GM19468 (cell line): Measurements from ENCODE around the gene PDE4D.

Source experiments
- ATAC-seq: cut with Tn5 transposase; IDR thresholded peaks from one replicate; pipeline ENCODE4 v1.9.1; 2021; ENCODE audit warnings: mild to moderate bottlenecking, moderate library complexity, moderate number of reproducible peaks; ENCODE audit not compliant: unreplicated experiment; ENCODE audit errors: extremely low read depth

PDE4D gene

DNA sequence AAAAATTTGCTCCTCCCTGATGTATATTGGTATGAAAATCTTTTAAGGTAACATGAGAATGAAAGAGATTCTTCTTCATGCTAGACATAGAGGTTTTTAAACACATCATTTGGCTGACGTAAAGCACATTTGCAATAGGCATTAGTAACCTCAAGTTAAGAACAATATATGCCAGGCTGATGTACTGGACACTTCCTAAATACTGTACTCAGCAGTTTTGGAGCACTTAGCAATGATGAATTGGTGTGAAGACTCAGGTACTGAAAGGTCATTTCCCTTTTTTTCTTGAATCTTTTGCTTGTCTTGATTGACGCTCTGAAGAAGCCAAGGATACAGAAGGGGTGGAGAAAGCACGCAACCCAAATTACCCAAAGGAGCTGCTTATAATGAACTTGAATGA, 322.5 kb downstream of the PDE4D start:
- no peak for ATAC-seq

DNA sequence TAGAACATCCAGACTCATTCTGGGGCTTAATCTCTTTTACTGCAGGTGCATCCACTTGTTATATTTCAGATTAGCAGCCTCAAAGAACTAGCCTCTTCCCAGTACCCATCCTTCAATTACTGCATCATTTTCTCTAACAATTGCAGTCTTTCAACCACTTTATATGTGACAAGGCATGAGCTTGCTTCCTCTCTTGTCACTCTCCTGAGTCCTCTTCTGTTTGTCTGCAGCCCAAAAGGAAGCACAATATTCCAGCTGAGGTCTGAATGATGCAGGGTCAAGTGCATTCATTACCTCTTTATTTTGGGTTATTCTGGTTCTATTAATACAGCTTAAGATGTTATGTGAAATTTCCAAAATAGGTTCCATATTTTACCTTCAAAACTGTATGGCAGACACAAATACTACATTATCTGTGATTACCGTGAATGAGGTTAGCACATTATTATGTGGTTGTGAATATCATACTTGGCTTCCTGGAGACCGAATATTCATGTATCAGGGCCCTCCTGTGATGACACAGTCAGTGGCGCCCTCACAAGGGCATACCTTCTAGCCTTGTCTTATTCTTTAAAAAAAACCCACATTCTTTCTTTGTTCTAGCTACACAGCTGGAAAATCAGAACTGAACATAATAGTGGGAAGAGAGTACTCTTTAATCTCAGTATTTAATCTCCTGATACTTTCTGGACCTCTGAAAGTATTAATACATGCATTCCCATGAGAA, 323.8 kb downstream of the PDE4D start:
- no peak for ATAC-seq

DNA sequence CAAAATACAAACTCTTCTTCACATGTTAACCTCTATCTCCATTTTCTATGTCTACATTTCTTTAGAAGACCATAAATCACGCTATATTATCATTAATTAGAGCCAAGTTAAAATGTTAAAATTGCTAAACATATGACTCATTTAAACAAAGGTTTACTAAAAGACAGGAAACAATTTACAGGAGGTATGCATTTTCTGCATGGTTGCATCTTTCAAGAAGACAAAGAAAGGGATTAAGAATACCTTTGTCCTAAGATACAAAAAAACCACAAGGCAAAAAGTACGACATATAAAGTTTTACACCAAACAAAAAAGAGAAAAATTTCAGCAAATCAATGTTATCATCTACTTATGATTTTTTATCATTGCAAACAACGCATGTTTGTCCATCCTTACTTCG, 324.4 kb downstream of the PDE4D start:
- no peak for ATAC-seq

DNA sequence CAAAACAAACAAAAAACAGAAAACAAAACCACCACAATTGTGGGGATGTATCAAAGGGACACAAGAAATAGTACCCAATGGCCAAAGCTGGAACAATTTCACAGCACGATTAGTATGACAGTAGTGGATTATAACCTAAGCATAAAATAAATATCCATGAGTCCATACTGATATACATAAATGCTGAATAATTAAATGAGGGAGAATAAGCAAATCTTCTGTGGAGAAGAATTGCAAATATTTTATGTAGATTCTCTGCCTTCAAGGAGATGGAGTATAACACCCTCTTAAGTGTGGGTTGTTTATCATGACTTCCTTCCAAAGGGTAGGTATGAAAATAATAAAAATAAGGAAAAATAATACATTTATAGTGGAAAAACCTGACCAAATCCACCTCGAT, 325.4 kb downstream of the PDE4D start:
- ATAC-seq, result no peak

DNA sequence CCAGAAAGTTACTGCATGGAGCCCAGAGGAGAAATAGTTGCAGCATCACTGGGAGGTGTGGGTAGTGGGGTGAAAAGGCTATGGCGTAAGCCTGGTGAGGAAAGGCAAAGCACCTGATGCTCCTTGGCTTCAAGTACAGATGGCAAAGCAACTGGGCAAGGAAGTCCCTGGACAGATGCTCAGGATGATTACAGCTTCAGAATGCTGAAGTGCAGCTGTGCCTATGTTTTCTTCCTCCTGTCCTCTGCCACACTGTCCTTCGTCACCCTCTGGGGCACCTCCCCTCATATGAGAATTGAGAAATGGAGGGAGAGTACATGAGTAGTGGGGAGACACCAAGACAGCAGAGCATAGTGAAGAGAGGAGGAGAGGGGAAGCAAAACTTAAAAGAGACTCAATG, 328.0 kb downstream of the PDE4D start:
- no peak for ATAC-seq

DNA sequence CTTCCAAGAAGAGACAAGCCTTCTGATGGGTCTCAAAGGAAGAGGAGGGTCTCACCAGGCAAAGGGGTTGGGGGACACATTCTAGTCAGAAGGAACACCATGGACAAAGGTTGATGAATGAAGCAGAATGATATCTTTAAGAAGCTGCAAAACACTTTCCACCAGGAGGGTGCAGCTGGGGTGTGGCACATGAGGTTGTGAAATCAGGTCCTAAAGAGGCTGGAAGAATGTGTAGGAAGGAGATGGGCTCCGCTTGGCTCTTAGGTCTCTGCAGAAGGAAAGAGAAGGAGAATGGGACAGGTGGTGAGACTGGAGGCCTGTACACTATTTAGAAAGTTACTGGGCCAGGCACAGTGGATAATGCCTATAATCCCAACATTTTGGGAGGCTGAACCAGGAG, 328.6 kb downstream of the PDE4D start:
- no peak for ATAC-seq

DNA sequence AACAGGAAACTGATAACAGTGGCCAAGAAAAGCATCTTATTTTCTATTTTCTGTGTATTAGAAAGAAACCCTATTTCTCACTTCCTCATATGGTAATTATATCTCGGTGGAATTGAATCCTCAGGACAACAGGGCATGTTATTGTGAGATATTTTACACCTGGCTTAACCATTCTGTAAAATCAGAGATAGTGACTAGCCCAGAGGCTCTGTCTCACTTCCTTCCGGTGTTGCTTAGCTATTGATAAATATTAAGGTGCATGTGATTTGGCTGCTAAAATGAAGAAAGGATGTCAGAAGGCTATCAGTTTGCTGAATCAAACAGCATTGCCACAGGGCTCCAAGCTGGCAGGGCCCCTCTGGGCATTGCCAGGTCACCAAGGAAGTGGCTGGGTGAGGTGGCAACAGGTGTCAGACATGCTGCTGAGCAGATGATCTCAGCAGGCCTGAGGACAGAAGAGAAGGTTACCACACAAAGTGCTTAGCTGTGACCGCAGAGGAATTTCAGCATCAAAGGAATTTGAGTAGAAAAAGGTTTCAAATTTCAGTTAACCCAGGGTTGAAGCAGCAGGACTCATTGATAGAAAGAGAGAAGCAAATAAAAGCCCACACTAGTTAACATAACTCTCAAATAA, 330.7 kb downstream of the PDE4D start:
- ATAC-seq, result peak; percentile 96

DNA sequence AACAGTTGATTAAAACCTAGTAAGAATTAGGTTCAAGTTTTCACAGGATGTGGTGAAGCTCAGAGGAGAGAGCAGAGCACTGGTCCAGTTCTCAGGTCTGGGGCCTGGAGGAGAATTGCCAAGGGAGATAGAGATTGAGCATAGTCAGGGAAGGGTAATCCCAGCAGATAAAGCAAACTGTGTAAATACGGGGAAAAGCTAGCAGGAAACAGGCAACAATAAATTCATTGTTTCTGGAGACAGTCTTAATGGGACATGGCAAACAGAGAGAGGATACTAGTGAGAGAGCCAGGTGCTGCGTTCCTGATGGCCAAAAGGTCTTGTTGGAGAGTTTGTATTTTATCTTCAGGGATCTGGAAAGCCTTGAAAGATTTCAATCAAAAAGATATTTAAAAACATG, 333.0 kb downstream of the PDE4D start:
- no peak for ATAC-seq

DNA sequence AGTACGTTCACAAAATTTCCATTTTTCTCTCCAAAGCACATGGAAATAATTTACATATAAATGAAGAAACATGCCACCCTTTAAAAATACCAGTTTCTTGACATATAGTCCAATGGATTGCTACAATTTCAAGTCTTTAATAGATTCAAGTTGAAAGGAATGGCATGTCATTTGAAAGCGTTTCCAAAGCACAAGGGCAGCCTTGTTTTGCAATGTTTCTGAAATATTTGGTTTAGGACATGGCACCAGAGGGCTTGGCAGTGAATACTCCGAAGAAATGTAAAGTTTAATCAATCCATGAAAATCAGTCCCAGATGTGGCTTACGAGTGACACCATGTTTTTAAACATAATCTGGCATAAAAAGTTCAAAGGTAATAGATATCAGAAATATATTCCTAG, 333.7 kb downstream of the PDE4D start:
- ATAC-seq, result no peak

DNA sequence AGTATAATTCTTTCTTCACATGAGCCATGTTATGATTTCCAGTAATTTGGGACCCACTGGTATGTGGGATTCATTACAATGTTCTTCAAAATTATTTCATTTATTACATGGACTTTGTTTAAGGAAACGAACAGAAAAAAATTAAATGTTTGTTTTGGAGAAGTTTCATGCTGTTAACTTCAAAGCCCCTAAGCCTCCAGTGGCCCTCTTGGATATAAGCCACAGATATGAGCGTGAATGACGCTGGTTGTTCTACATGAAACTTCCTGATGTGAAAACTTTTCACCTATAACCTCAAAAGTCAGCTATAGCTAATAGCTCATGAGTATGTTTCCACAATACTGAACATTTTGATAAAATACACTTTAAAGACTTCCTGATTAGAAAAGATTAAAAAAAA, 334.2 kb downstream of the PDE4D start:
- no peak for ATAC-seq

DNA sequence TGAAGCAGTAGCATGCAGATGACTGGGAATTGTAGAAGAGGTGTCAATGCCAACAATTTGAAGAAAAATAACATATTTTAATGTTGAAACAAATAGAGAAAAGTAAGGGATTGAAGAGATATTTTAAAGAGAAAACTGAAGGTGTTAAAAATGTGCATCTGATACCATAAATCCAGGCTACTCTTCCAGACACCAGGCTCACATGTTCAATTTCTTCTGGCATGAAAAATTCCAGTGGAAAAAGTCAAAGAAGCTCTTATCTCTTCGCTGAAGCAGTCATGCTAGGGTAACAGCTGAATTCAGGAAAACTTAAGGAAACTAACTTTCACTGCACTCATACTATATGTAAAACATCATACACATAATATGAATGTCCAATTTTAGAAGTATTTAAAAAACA, 335.0 kb downstream of the PDE4D start:
- no peak for ATAC-seq

DNA sequence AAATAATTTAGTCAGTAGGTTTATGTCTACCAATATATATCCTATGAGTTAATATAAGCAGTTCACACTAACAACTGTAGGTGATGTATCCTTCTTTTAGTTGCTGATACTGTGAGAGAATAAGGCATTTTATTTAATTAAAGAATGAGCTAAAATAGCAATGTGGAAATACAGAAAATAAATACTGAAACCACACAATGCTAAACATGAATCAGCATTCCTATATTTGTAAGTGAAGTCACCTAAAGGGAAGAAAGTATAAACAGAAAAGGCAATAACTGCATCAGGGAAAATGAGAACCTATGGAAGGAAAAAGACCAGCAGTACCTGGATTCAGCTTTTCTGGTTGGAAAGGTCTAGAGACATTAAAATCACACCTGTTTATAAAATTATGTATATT, 336.0 kb downstream of the PDE4D start:
- ATAC-seq, result no peak

DNA sequence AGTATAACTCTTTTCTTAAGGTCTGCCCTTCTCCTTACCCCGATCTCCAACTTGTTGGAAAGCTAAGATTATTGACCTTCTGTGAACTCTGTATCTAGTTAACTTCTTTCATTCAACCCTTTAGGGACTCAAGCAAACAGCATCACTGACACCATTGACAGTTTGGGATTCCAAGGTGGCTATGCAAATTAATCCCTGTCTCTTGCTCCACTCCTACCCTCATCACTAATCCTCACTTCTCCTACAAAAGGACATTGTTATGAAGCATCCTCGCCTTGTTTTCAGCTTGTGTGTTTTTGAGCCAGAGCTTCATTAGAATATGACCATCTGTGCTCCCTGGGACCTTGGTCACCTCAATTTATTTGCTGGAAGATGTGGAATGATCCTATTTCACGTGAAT, 337.9 kb downstream of the PDE4D start:
- ATAC-seq, result no peak

DNA sequence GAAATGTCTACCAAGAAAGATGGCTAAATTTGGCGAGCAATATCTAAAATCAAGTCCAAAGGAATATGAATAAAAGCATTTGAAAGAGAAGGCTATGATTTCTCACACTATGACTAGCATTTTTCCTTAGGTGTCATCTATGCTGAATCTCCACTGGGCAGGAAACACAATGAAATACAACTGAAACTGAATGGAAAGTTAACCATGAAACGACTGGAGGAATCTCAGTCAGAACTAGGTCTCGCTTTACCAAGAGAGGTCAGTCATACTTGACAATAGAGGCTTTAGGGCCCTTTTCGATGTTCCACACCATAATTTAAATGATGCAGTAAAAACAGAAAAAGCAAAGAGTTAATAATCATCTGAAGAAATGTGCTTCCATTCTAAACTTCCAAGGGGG, 339.0 kb downstream of the PDE4D start:
- no peak for ATAC-seq

DNA sequence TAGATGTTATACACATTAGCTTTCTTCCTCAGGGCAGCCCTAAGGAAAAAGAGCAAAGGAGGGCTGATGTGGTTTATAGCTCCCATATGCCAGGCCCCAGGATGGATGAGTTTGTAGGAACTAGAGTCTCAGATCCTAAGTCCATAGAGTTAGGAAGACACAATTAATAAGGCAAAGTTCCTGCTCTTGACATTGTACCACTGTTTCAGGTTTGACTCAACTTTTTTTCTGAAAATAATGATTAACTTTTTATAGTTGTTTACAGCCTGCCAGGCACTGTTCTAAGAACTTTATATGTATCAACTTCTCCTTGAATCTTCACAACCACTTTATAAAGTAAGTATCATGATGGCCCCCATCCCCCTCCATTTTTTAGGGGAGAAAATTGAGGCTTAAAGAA, 339.5 kb downstream of the PDE4D start:
- ATAC-seq, result no peak

DNA sequence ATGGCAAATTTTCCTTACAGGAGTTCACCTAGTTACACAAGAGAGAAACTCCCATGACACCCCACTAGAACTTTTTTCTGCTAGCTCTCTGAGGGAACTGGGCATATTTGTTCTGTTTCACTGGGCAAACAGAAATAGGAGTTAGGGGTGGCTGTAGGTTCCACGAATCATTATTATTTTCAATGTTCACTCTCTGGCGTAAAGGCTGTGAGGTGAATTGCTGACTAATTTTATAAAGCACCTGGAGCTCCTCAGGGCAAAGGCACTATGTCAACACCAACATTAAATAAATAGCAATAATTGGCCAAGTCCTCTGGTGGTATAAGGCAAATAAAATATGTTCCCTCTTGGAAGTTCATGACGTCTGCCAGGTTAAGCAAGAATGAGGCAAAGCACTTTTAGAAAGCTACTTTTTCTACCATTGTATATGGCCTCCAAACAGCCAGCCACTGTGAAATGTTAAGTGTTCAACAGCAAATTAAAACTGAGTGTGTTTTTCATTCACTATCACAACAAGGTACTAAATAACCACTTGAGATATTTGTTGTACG, 344.6 kb downstream of the PDE4D start:
- no peak for ATAC-seq

DNA sequence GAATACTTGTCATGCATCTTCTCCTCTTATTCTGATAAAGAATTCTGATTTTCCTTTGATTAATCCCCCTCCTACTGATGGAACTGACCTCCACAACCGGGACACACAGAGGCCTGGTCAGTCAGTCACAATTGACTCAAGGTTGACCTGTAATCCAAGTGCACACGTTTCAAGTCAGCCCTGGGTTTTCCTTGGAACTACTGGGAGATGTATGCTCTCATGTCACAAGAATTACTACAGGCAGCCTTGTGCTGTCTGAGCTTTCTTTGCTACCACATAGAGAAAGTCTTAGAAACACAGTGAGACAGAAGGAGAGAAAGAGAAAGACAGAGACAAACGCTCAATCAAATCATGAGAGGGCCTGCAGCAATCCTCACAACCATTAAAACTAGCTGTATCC, 345.8 kb downstream of the PDE4D start:
- ATAC-seq, result no peak

DNA sequence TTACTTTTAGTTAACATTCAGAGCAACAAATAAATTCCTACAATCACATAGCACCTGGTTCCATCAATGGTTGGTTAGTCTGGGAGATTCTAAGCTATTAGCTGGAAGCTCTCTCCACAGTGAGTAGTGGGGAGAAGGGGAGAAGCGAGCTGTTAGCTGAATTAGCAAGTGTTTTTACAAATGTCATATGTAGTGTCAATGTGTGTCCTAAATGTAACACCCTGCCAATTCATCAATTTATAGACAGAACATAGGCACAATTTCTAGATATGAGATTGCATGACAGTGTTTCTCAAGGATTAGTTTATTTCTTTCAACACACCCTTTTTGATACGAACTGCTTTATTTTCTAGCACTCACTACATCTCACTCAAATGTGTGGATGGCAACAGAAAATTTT, 349.0 kb downstream of the PDE4D start:
- ATAC-seq, result no peak

DNA sequence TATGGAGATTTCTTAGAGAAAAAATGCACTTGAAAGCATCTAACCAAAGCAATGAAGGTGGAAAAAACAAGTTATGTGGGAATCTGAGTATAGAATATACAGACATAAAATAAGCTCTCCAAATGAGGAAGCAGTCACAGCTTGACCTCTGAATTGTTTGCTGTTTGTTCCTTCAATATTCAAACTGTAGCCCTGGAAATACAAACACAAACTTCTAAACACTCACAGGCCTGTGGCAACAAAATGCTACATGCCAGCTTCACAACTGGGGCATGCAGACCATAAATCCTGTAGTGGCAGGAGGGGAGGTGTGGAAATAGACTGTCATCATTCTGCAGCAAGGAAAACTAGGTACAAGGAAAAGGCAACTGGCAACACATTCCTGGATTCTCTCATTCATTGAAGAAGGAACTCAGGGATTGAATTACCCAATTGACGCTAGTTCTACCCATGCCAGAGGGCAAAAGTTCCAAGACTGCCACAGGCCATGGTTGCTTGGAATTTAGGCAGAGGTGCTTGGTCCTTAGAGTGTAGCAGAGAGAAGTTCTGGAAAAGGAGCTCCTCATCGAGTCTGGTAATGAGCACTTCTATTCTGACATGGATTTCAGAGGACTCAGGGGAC, 349.6 kb downstream of the PDE4D start:
- no peak for ATAC-seq

DNA sequence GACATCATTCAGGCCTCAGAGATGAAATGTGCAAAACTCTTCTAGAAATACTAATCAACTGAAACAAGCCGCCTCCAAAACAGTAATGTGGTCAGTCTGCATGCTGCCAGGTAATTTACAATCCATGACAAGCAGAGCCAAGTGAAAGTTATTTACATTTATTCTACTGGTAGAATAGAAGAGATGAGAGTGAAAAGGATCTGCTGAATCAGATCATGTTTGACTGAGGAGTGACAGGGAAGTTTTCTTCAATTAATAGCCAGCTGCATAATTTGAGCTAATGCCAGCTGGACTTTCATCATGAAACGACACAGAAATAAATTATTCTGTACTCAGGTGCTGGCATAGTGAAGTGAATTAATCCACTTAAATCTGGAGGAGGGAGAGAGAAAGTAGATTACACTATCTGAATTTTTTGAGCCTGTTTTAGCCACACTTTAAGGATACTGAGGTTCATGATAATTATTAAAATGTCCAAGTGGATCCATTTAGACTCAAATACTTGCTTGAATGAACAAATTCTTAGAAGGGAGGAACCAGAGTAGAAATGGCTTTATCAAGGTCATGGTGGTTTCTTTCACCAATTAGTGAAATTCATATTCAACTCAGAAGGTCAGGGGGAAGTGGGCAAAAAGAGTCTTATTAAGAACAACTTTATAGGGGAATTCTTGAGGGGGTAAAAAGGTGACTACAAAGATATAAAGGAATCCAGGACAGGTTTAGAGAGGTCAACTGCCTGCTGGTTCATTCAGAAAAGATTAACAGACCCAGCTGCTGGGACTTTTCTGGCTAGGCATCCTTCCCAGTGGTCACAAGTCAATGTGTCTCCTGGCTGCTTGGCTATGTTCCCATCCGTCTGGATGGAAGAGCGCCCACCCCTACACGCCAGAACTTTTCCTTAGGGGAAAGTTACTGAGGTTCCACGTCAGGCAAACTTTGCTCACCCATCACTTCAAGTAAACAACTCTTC, 350.4 kb downstream of the PDE4D start:
- no peak for ATAC-seq
